H9 (cell line): ENCODE results near the gene OR6B1. TPM values are rescaled to one million over a fixed set of nuclear protein-coding genes. Genes with fewer than 3 reads are reported as not detected.

Experiments
- DNase-seq: peaks from one replicate; pipeline ENCODE4 v3.0.0-alpha.2; 2017
- H2AFZ ChIP-seq: one replicate; pipeline ENCODE4 v1.6.1; 2013; ENCODE audit warnings: mild to moderate bottlenecking, low read length, control low read depth, moderate library complexity
- H2AK5ac ChIP-seq: 2 replicates; pipeline ENCODE4 v1.6.1; 2013; ENCODE audit warnings: low read length, control low read depth, mixed read lengths; ENCODE audit not compliant: insufficient read length
- H2BK120ac ChIP-seq: one replicate; pipeline ENCODE4 v1.6.1; 2013; ENCODE audit warnings: low read depth, mild to moderate bottlenecking, low read length, control low read depth, inconsistent platforms; ENCODE audit not compliant: poor library complexity, severe bottlenecking
- H2BK12ac ChIP-seq: 2 replicates; pipeline ENCODE4 v1.6.1; 2013; ENCODE audit warnings: low read length, control low read depth, mixed read lengths, low read depth; ENCODE audit not compliant: insufficient read length
- H2BK15ac ChIP-seq: 2 replicates; pipeline ENCODE4 v1.6.1; 2013; ENCODE audit warnings: low read depth, low read length, control low read depth
- H2BK20ac ChIP-seq: one replicate; pipeline ENCODE4 v1.6.1; 2013; ENCODE audit warnings: low read depth, mild to moderate bottlenecking, low read length, control low read depth, inconsistent platforms; ENCODE audit not compliant: poor library complexity, severe bottlenecking
- H2BK5ac ChIP-seq: 2 replicates; pipeline ENCODE4 v1.6.1; 2013; ENCODE audit warnings: low read length, control low read depth, mixed read lengths; ENCODE audit not compliant: insufficient read length
- H3K14ac ChIP-seq: 2 replicates; pipeline ENCODE4 v1.6.1; 2013; ENCODE audit warnings: low read length, control low read depth; ENCODE audit not compliant: insufficient read depth
- H3K18ac ChIP-seq: 2 replicates; pipeline ENCODE4 v1.6.1; 2013; ENCODE audit warnings: low read depth, mild to moderate bottlenecking, mixed read lengths, low read length, control low read depth; ENCODE audit not compliant: insufficient read length
- H3K23ac ChIP-seq: 2 replicates; pipeline ENCODE4 v1.6.1; 2013; ENCODE audit warnings: low read length, control low read depth, mixed read lengths, low read depth; ENCODE audit not compliant: insufficient read length
- H3K23me2 ChIP-seq: 2 replicates; pipeline ENCODE4 v1.6.1; 2013; ENCODE audit warnings: low read depth, mild to moderate bottlenecking, mixed read lengths, low read length, control low read depth; ENCODE audit not compliant: insufficient read length, poor library complexity, severe bottlenecking
- H3K27ac ChIP-seq: 2 replicates; pipeline ENCODE4 v1.5.1; 2013; ENCODE audit warnings: low read length, control low read depth, mixed read lengths, low read depth; ENCODE audit not compliant: insufficient read length
- H3K27me3 ChIP-seq: 2 replicates; pipeline ENCODE4 v1.6.1; 2013; ENCODE audit warnings: low read length, control low read depth, inconsistent platforms; ENCODE audit not compliant: insufficient read depth
- H3K4ac ChIP-seq: 2 replicates; pipeline ENCODE4 v1.6.1; 2013; ENCODE audit warnings: low read depth, mild to moderate bottlenecking, control low read depth, inconsistent platforms, low read length, moderate library complexity
- H3K4me1 ChIP-seq: 2 replicates; pipeline ENCODE4 v1.6.1; 2013; ENCODE audit warnings: low read length, control low read depth, inconsistent platforms; ENCODE audit not compliant: insufficient read depth
- H3K4me2 ChIP-seq: 2 replicates; pipeline ENCODE4 v1.6.1; 2013; ENCODE audit warnings: low read length, control low read depth, mixed read lengths; ENCODE audit not compliant: insufficient read length, insufficient read depth
- H3K56ac ChIP-seq: 2 replicates; pipeline ENCODE4 v1.6.1; 2013; ENCODE audit warnings: low read depth, mild to moderate bottlenecking, mixed read lengths, low read length, control low read depth; ENCODE audit not compliant: insufficient read length
- H3K79me1 ChIP-seq: 2 replicates; pipeline ENCODE4 v1.6.1; 2013; ENCODE audit warnings: low read depth, mild to moderate bottlenecking, moderate library complexity, low read length, control low read depth, inconsistent platforms; ENCODE audit not compliant: insufficient read depth, poor library complexity, severe bottlenecking
- H3K79me2 ChIP-seq: 2 replicates; pipeline ENCODE4 v1.6.1; 2013; ENCODE audit warnings: low read length, control low read depth, inconsistent platforms; ENCODE audit not compliant: insufficient read depth
- H3K9ac ChIP-seq: 2 replicates; pipeline ENCODE4 v1.6.1; 2013; ENCODE audit warnings: low read length, control low read depth, mixed read lengths; ENCODE audit not compliant: insufficient read length; ENCODE audit errors: extremely low read depth
- H3K9me3 ChIP-seq: one replicate; pipeline ENCODE4 v1.6.1; 2013; ENCODE audit warnings: low read depth, low read length, inconsistent platforms; ENCODE audit not compliant: control insufficient read depth
- H3T11ph ChIP-seq: one replicate; pipeline ENCODE4 v1.6.1; 2013; ENCODE audit warnings: mild to moderate bottlenecking, low read length, control low read depth, inconsistent platforms
- H4K20me1 ChIP-seq: one replicate; pipeline ENCODE4 v1.6.1; 2013; ENCODE audit not compliant: control insufficient read depth, insufficient read length, insufficient read depth
- H4K5ac ChIP-seq: 2 replicates; pipeline ENCODE4 v1.6.1; 2013; ENCODE audit warnings: low read depth, mild to moderate bottlenecking, mixed read lengths, low read length, control low read depth; ENCODE audit not compliant: insufficient read length
- H4K8ac ChIP-seq: replicated peaks from 2 replicates; pipeline ENCODE4 v1.6.1; 2013; ENCODE audit warnings: low read length, control low read depth, mixed read lengths, low read depth; ENCODE audit not compliant: insufficient read length
- H4K91ac ChIP-seq: 2 replicates; pipeline ENCODE4 v1.6.1; 2013; ENCODE audit warnings: low read depth, mild to moderate bottlenecking, moderate library complexity, mixed read lengths, low read length, control low read depth; ENCODE audit not compliant: insufficient read length
- H3K27ac Mint-ChIP-seq, 3 experiments: 2 replicates in 2 of 3; 3 replicates in 1 of 3; pipeline ENCODE4 v1.8.0; 2020 to 2021; ENCODE audit warnings: mixed read lengths in 3 of 3, mild to moderate bottlenecking in 1 of 3, moderate library complexity in 1 of 3
- H3K27me3 Mint-ChIP-seq: 2 replicates; pipeline ENCODE4 v1.8.0; 2021; ENCODE audit warnings: low read depth, mild to moderate bottlenecking, moderate library complexity, mixed read lengths
- H3K36me3 Mint-ChIP-seq, 3 experiments: 2 replicates in 2 of 3; 3 replicates in 1 of 3; pipeline ENCODE4 v1.8.0; 2020 to 2021; ENCODE audit warnings: low read depth in 3 of 3, mixed read lengths in 3 of 3; ENCODE audit not compliant: insufficient read depth in 1 of 3
- H3K4me1 Mint-ChIP-seq, 2 experiments: 2 replicates each; pipeline ENCODE4 v1.8.0; 2020; ENCODE audit warnings: mixed read lengths in 2 of 2
- H3K4me3 Mint-ChIP-seq, 2 experiments: 2 replicates in 1 of 2; 3 replicates in 1 of 2; pipeline ENCODE4 v1.8.0; 2020 to 2021; ENCODE audit warnings: mild to moderate bottlenecking in 2 of 2, mixed read lengths in 2 of 2, moderate library complexity in 1 of 2
- H3K9me3 Mint-ChIP-seq, 2 experiments: 2 replicates in 1 of 2; 3 replicates in 1 of 2; pipeline ENCODE4 v1.8.0; 2020; ENCODE audit warnings: mild to moderate bottlenecking in 2 of 2, mixed read lengths in 2 of 2, moderate library complexity in 1 of 2
- WGBS: extraction: QIAGEN DNeasy Blood & Tissue Kit; methylation state at CpG from one replicate; pipeline ENCODE4 v1.1.7; 2013; ENCODE audit warnings: missing lambda C conversion rate, low lambda C conversion rate, mixed read lengths; ENCODE audit not compliant: insufficient read length; ENCODE audit errors: extremely low coverage; 5-methylcytosine and 5-hydroxymethylcytosine counted together
- total RNA-seq: library from RNA; stranded (reverse); gene quantifications from 2 replicates; pipeline ENCODE4 v1.2.1, GENCODE V29; 2021
- TF ChIP-seq, protein P1 (sequence below): fragments of 200-600 bp; sonication (generic); conservative IDR thresholded peaks from 3 replicates; pipeline ENCODE4 v1.8.0; 2021; ENCODE audit warnings: antibody characterized with exemption, mild to moderate bottlenecking

The OR6B1 gene
- total RNA-seq, 1 experiment from 2014 or later, result not detected

DNA sequence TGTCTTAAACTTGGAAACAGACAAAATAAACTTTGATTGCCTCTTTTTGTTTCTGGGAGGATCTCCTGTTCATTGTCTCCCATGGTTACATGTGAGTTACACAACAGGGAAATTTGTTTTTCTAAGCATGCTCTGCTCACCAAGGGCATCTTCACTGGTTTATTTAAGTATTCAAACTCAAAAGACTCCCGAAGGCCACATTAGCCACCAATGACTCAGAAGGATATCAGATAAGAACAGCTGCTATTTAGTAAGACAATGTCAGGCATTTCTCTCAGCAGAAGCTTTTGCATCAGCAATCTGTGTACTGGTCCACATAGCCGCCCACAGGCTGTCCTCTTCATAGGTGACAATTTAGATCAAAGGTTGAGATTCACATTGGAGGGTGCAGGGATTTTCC, 19.3 kb downstream of the OR6B1 start:
- Histone ChIP-seq H3K14ac (no peak overlapping the region), H3K56ac (no peak overlapping the region), H3K4me1 (no peaks in the 10 kb centered on the region), H3K4me2 (no peak overlapping the region), H3K9me3 (no peaks in the 10 kb centered on the region), H2BK15ac (no peak overlapping the region), H2BK20ac (no peak overlapping the region), H3K79me1 (no peaks in the 10 kb centered on the region), H3K18ac (no peak overlapping the region), H3K23ac (no peak overlapping the region), H3K23me2 (no peaks in the 10 kb centered on the region), H2BK5ac (no peak overlapping the region), H4K5ac (no peak overlapping the region), H4K91ac (no peak overlapping the region), H2BK12ac (no peak overlapping the region), H4K20me1 (no peaks in the 10 kb centered on the region), H3K27ac (no peak overlapping the region), H2BK120ac (no peak overlapping the region), H3T11ph (no peak overlapping the region), H3K9ac (no peak overlapping the region), H2AFZ (no peak overlapping the region), H3K4ac (no peak overlapping the region), H4K8ac (no peak overlapping the region), H3K79me2 (no peaks in the 10 kb centered on the region), H2AK5ac (no peak overlapping the region), H3K27me3 (no peaks in the 10 kb centered on the region)
- TF ChIP-seq, protein P1, sequence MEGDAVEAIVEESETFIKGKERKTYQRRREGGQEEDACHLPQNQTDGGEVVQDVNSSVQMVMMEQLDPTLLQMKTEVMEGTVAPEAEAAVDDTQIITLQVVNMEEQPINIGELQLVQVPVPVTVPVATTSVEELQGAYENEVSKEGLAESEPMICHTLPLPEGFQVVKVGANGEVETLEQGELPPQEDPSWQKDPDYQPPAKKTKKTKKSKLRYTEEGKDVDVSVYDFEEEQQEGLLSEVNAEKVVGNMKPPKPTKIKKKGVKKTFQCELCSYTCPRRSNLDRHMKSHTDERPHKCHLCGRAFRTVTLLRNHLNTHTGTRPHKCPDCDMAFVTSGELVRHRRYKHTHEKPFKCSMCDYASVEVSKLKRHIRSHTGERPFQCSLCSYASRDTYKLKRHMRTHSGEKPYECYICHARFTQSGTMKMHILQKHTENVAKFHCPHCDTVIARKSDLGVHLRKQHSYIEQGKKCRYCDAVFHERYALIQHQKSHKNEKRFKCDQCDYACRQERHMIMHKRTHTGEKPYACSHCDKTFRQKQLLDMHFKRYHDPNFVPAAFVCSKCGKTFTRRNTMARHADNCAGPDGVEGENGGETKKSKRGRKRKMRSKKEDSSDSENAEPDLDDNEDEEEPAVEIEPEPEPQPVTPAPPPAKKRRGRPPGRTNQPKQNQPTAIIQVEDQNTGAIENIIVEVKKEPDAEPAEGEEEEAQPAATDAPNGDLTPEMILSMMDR, result no peak
- Mint-ChIP-seq H3K4me1 (peaks cover 6 to 10% of the 10 kb centered on the region in 2 experiments; a peak in 3 of 4 replicates), H3K27me3 (no peaks in the 10 kb centered on the region), H3K4me3 (no peak overlapping the region), H3K9me3 (peaks cover 0 to 4% of the 10 kb centered on the region in 2 experiments; a peak in 4 of 5 replicates), H3K36me3 (no peaks in the 10 kb centered on the region; a peak in 1 of 7 replicates), H3K27ac (no peak overlapping the region)
- DNase-seq, result no peak
- WGBS, result no CpG with 5 or more reads among the region's 2 CpGs
